H1 (cell line): Measurements from ENCODE around the gene ADPRH. TPM values are rescaled to one million over a fixed set of nuclear protein-coding genes. Genes with fewer than 3 reads are reported as not detected.

Source experiments
- CTCF ChIA-PET: fragments of 300-600 bp; sonication (Branson Sonifier 250); formaldehyde crosslinking; loops from one replicate; lab custom pipeline; 2021; ENCODE audit not compliant: partially characterized antibody; lab: Charles Lee
- POLR2A ChIA-PET: fragments of 300-600 bp; sonication (Branson Sonifier 250); formaldehyde crosslinking; loops from one replicate; lab custom pipeline; 2021; ENCODE audit warnings: inconsistent platforms; ENCODE audit not compliant: partially characterized antibody; lab: Charles Lee
- DNase-seq, 2 experiments: peaks; one replicate each; pipeline versions ENCODE4 v3.0.0 to v3.0.0-alpha.2; 2010 to 2022; ENCODE audit warnings: low spot score in 2 of 2, low read depth in 1 of 2, mixed read lengths in 1 of 2
- FAIRE-seq: peaks from 2 replicates; lab custom pipeline; 2011; peaks lifted over from hg19 to GRCh38; lab: Jason Lieb, UNC
- H2AFZ ChIP-seq: 2 replicates; pipeline ENCODE4 v1.8.1; 2012; ENCODE audit warnings: low read length, inconsistent platforms
- H2AK5ac ChIP-seq: 2 replicates; pipeline ENCODE4 v1.6.1; 2013; ENCODE audit warnings: low read depth, low read length
- H2BK120ac ChIP-seq: replicated peaks from 2 replicates; pipeline ENCODE3; 2013; ENCODE audit warnings: low read depth, low read length, inconsistent platforms
- H2BK12ac ChIP-seq: 2 replicates; pipeline ENCODE4 v1.6.1; 2013; ENCODE audit warnings: low read depth, low read length
- H2BK15ac ChIP-seq: 2 replicates; pipeline ENCODE4 v1.6.1; 2013; ENCODE audit warnings: low read length
- H2BK20ac ChIP-seq: 2 replicates; pipeline ENCODE4 v1.6.1; 2013; ENCODE audit warnings: low read length
- H2BK5ac ChIP-seq: 2 replicates; pipeline ENCODE4 v1.6.1; 2013; ENCODE audit warnings: low read depth, low read length
- H3K14ac ChIP-seq: 2 replicates; pipeline ENCODE4 v1.6.1; 2013; ENCODE audit warnings: inconsistent platforms; ENCODE audit not compliant: insufficient read length
- H3K18ac ChIP-seq: 2 replicates; pipeline ENCODE4 v1.6.1; 2013; ENCODE audit warnings: low read length; ENCODE audit errors: extremely low read depth
- H3K23ac ChIP-seq: 2 replicates; pipeline ENCODE4 v1.6.1; 2013; ENCODE audit warnings: inconsistent platforms; ENCODE audit not compliant: insufficient read length
- H3K23me2 ChIP-seq: 2 replicates; pipeline ENCODE4 v1.6.1; 2013; ENCODE audit warnings: low read depth, low read length
- H3K27ac ChIP-seq: 2 replicates; pipeline ENCODE4 v1.6.1; 2011; ENCODE audit warnings: low read depth, low read length, inconsistent platforms
- H3K27me3 ChIP-seq, 4 experiments: replicated peaks in 1 of 4; 1 replicate in 1 of 4; 2 replicates in 3 of 4; pipeline versions ENCODE4 v1.6.1 to v1.8.1; 2011 to 2013; ENCODE audit warnings: low read length in 3 of 4, mild to moderate bottlenecking in 3 of 4, inconsistent platforms in 2 of 4, mixed read lengths in 2 of 4, moderate library complexity in 1 of 4; ENCODE audit not compliant: control insufficient read depth in 3 of 4, insufficient read depth in 3 of 4; ENCODE audit errors: extremely low read depth in 1 of 4
- H3K36me3 ChIP-seq, 4 experiments: 2 replicates each; pipeline versions ENCODE4 v1.6.1 to v1.8.1; 2011 to 2013; ENCODE audit warnings: mild to moderate bottlenecking in 4 of 4, low read length in 3 of 4, moderate library complexity in 2 of 4, control low read depth in 1 of 4, inconsistent platforms in 1 of 4; ENCODE audit not compliant: insufficient read depth in 4 of 4, control insufficient read depth in 2 of 4
- H3K4ac ChIP-seq: replicated peaks from 2 replicates; pipeline ENCODE3; 2013; ENCODE audit warnings: low read length, low read depth, mixed read lengths, inconsistent platforms; ENCODE audit not compliant: insufficient read length
- H3K4me1 ChIP-seq, 4 experiments: replicated peaks in 1 of 4; 1 replicate in 1 of 4; 2 replicates in 3 of 4; pipeline versions ENCODE4 v1.6.1 to v1.8.1; 2011 to 2013; ENCODE audit warnings: low read length in 3 of 4, inconsistent platforms in 2 of 4, mixed read lengths in 1 of 4; ENCODE audit not compliant: insufficient read depth in 4 of 4, control insufficient read depth in 3 of 4
- H3K4me2 ChIP-seq, 2 experiments: 2 replicates each; pipeline versions ENCODE4 v1.6.1 to v1.8.1; 2011 to 2013; ENCODE audit warnings: low read depth in 2 of 2, low read length in 2 of 2, control low read depth in 1 of 2, inconsistent platforms in 1 of 2, mild to moderate bottlenecking in 1 of 2; ENCODE audit not compliant: insufficient read depth in 1 of 2
- H3K4me3 ChIP-seq, 4 experiments: fragments of 200-600, 300-600 bp in 1 of 4; sonication (generic), shearing (Covaris generic), sonication (Bioruptor Twin) in 1 of 4; 2 replicates each; pipeline versions ENCODE4 v1.5.1 to v1.8.1; 2011 to 2016; ENCODE audit warnings: low read length in 4 of 4, low read depth in 3 of 4, control low read depth in 2 of 4, inconsistent platforms in 2 of 4, mild to moderate bottlenecking in 2 of 4, mixed read lengths in 1 of 4, moderate library complexity in 1 of 4; ENCODE audit not compliant: insufficient read depth in 2 of 4; ENCODE audit errors: extremely low read depth in 1 of 4
- H3K56ac ChIP-seq: replicated peaks from 2 replicates; pipeline ENCODE3; 2013; ENCODE audit warnings: low read depth, mild to moderate bottlenecking, mixed read lengths, low read length, inconsistent platforms; ENCODE audit not compliant: insufficient read length
- H3K79me1 ChIP-seq: 2 replicates; pipeline ENCODE4 v1.6.1; 2013; ENCODE audit warnings: low read depth, low read length, control low read depth
- H3K79me2 ChIP-seq, 2 experiments: 2 replicates each; pipeline versions ENCODE4 v1.6.1 to v1.8.1; 2012 to 2013; ENCODE audit warnings: low read length in 2 of 2, mild to moderate bottlenecking in 2 of 2, inconsistent platforms in 1 of 2; ENCODE audit not compliant: insufficient read depth in 2 of 2, control insufficient read depth in 1 of 2
- H3K9ac ChIP-seq, 4 experiments: replicated peaks in 1 of 4; 1 replicate in 1 of 4; 2 replicates in 3 of 4; pipeline versions ENCODE4 v1.6.1 to v1.8.1; 2011 to 2013; ENCODE audit warnings: low read depth in 3 of 4, low read length in 3 of 4, control low read depth in 2 of 4, mild to moderate bottlenecking in 2 of 4, moderate library complexity in 2 of 4, inconsistent platforms in 1 of 4; ENCODE audit errors: extremely low read depth in 1 of 4
- H3K9me3 ChIP-seq, 2 experiments: 2 replicates each; pipeline versions ENCODE4 v1.6.1 to v1.8.1; 2012 to 2013; ENCODE audit warnings: mild to moderate bottlenecking in 2 of 2, moderate library complexity in 2 of 2, control low read depth in 1 of 2, inconsistent platforms in 1 of 2, low read depth in 1 of 2, low read length in 1 of 2, mixed read lengths in 1 of 2; ENCODE audit not compliant: insufficient read depth in 2 of 2
- H4K20me1 ChIP-seq, 2 experiments: replicated peaks in 1 of 2; 2 replicates each; pipeline versions ENCODE3 to v1.8.1; 2011 to 2013; ENCODE audit warnings: inconsistent platforms in 2 of 2, low read length in 2 of 2, mild to moderate bottlenecking in 1 of 2; ENCODE audit not compliant: insufficient read depth in 2 of 2, control insufficient read depth in 1 of 2
- H4K5ac ChIP-seq: 2 replicates; pipeline ENCODE4 v1.6.1; 2013; ENCODE audit warnings: low read length, low read depth, mixed read lengths, inconsistent platforms; ENCODE audit not compliant: insufficient read length
- H4K8ac ChIP-seq: 2 replicates; pipeline ENCODE4 v1.8.0; 2013; ENCODE audit warnings: mild to moderate bottlenecking, moderate library complexity, low read length, inconsistent platforms; ENCODE audit not compliant: insufficient read depth; ENCODE audit errors: extremely low read depth
- H4K91ac ChIP-seq: replicated peaks from 2 replicates; pipeline ENCODE3; 2013; ENCODE audit warnings: low read length, mixed read lengths, inconsistent platforms; ENCODE audit not compliant: insufficient read length
- CREB1 ChIP-seq: IDR thresholded peaks from 2 replicates; pipeline ENCODE4 v1.6.1; 2012; ENCODE audit warnings: inconsistent platforms
- FOSL1 ChIP-seq: IDR thresholded peaks from 2 replicates; pipeline ENCODE4 v1.6.1; 2011; ENCODE audit warnings: mild to moderate bottlenecking, low read depth, low read length, moderate library complexity; ENCODE audit not compliant: insufficient read depth
- KDM4A ChIP-seq: IDR thresholded peaks from one replicate; pipeline ENCODE4 v1.7.1; 2012; ENCODE audit warnings: low read depth, mild to moderate bottlenecking, moderate library complexity, low read length, inconsistent platforms; ENCODE audit not compliant: severe bottlenecking
- NANOG ChIP-seq: IDR thresholded peaks from 2 replicates; pipeline ENCODE4 v1.6.1; 2011; ENCODE audit warnings: low read length, low read depth, mild to moderate bottlenecking, inconsistent platforms; ENCODE audit not compliant: insufficient read depth, poor library complexity, severe bottlenecking
- WGBS, 2 experiments: shearing (Covaris generic) in 1 of 2; methylation state at CpG; one replicate each; pipeline versions ENCODE4 v1.1.6 to v1.1.7; 2013 to 2015; ENCODE audit warnings: low lambda C conversion rate in 2 of 2, mixed read lengths in 2 of 2, inconsistent platforms in 1 of 2, low coverage in 1 of 2, missing lambda C conversion rate in 1 of 2; ENCODE audit not compliant: insufficient replicate concordance in 2 of 2, insufficient coverage in 1 of 2, insufficient read length in 1 of 2; ENCODE audit errors: extremely low coverage in 1 of 2, missing lambda C conversion rate in 1 of 2; 5-methylcytosine and 5-hydroxymethylcytosine counted together
- polyA plus RNA-seq, 7 experiments: library from polyadenylated mRNA; depleted of rRNA in 3 of 7; stranded (reverse) in 5 of 7; unstranded in 2 of 7; fragments of >200 nt in 5 of 7; fragments of 200-250 nt in 2 of 7; gene quantifications; 1 replicate in 5 of 7; 2 replicates in 1 of 7; 4 replicates in 1 of 7; pipeline versions ENCODE4 v1.2.1 to v1.2.3, GENCODE V29; 2011 to 2013; ENCODE audit warnings: missing spikeins in 2 of 7, mixed read lengths in 2 of 7
- total RNA-seq: library from RNA; stranded (reverse); fragmentation: NEBNext Ultra II Directional; extraction: Animal tissue kit (Norgen Biotek cat#: 25700); gene quantifications from 2 replicates; pipeline ENCODE4 v1.2.1, GENCODE V29; 2021

The ADPRH gene
- total and polyA plus RNA-seq, 2 of the 8 experiments (the other 6 are each of a cell fraction or from before 2014, with no cell fraction given) = 2.6 to 4.2 TPM

DNA sequence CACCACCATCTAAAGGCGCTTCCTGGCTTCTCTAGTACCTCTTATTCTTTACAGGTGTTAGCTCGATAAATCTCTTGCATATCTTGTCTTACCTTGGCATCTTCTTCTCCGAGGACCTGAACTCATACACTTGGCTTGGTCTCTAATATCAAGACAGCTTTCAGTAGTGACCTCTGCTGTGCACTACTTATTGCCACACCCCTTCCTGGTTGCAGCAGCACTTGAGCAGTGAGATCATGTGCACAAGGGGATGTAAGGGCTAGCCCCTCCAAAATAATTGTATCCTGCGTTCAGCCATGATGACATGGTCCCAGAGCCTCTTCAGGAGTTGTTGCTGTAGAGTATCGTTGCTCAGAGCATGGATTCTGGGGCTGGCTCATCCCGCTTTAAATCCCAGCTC lies 17.1 kb downstream of the ADPRH start:
- FAIRE-seq = no peak
- TF ChIP-seq FOSL1 (no peak), KDM4A (no peak), CREB1 (no peak), NANOG (no peak)
- Histone ChIP-seq H3K9ac (no peak overlapping the region), H3K36me3 (no peaks in the 10 kb centered on the region), H2BK120ac (no peak overlapping the region), H3K23ac (no peak overlapping the region), H3K14ac (no peak overlapping the region), H3K9me3 (no peaks in the 10 kb centered on the region), H3K4ac (no peak overlapping the region), H3K27ac (no peak overlapping the region), H4K20me1 (no peaks in the 10 kb centered on the region), H4K8ac (no peak overlapping the region), H3K79me1 (no peaks in the 10 kb centered on the region), H2AK5ac (no peak overlapping the region), H3K23me2 (no peaks in the 10 kb centered on the region; the same call in 1 of the 2 replicates), H3K4me3 (no peak overlapping the region), H2BK12ac (no peak overlapping the region), H2BK5ac (no peak overlapping the region), H3K4me2 (no peak overlapping the region), H3K79me2 (no peaks in the 10 kb centered on the region), H2AFZ (no peak overlapping the region), H3K18ac (no peak overlapping the region), H3K27me3 (no peaks in the 10 kb centered on the region), H3K56ac (no peak overlapping the region), H2BK15ac (no peak overlapping the region), H3K4me1 (no peaks in the 10 kb centered on the region; a peak in 2 of 7 replicates), H2BK20ac (no peak overlapping the region), H4K5ac (no peak overlapping the region), H4K91ac (no peak overlapping the region)
- CTCF ChIA-PET = interaction anchor here (0.7 to 2.0 kb wide), 4 partner anchors 8 to 17 kb away, joined by 3 to 4 read pairs (median 3); no protein-coding TSS in a partner anchor
- DNase-seq = no peak
- 91% methylated on average over 6 of the region's 6 CpGs; no CpG with 5 or more reads in 1 of the 2 experiments for WGBS, 2 experiments
- POLR2A ChIA-PET = interaction anchor here (0.5 to 1.0 kb wide), 2 partner anchors 18 to 498 kb away, joined by 3 read pairs; partner anchors contain the start of gene GSK3B
